Panc1 (cell line): ENCODE measurements around the gene MEI4. TPM values are rescaled to one million over a fixed set of nuclear protein-coding genes. Genes with fewer than 3 reads are reported as not detected.

Source experiments
- ATAC-seq: fragments of 200-7000 bp; cut with Tn5 transposase; 2 replicates; pipeline ENCODE4 v1.9.1; 2020; ENCODE audit warnings: mild to moderate bottlenecking, moderate library complexity
- BruUV-seq: library from RNA; stranded (reverse); fragments of 400-500 nt; replicated peaks from 2 replicates; lab custom pipeline; 2021; lab: Mats Ljungman, UMichigan
- CTCF ChIA-PET: fragments of 300-600 bp; sonication (Branson Sonifier 250); formaldehyde crosslinking; loops from one replicate; lab custom pipeline; 2022; ENCODE audit warnings: antibody characterized with exemption; lab: Charles Lee
- POLR2A ChIA-PET: fragments of 300-600 bp; sonication (Branson Sonifier 250); formaldehyde crosslinking; loops from one replicate; lab custom pipeline; 2022; ENCODE audit warnings: antibody characterized with exemption; lab: Charles Lee
- DNase-seq: peaks from one replicate; pipeline ENCODE4 v3.0.0-alpha.2; 2010; ENCODE audit warnings: low read depth, low spot score
- H3K27ac ChIP-seq: 2 replicates; pipeline ENCODE4 v1.5.1; 2011; ENCODE audit warnings: mild to moderate bottlenecking, low read length, inconsistent platforms
- H3K27me3 ChIP-seq: fragments of 200-500 bp; sonication (Bioruptor generic); 2 replicates; pipeline ENCODE4 v1.6.0; 2014; ENCODE audit warnings: low read length, inconsistent platforms; ENCODE audit not compliant: control insufficient read depth, insufficient read depth
- H3K36me3 ChIP-seq: fragments of 200-500 bp; sonication (Bioruptor generic); 2 replicates; pipeline ENCODE4 v1.5.1; 2014; ENCODE audit warnings: inconsistent platforms, mild to moderate bottlenecking, low read length, moderate library complexity; ENCODE audit not compliant: control insufficient read depth, insufficient read depth
- H3K4me1 ChIP-seq: 2 replicates; pipeline ENCODE4 v1.5.1; 2011; ENCODE audit warnings: inconsistent platforms, mild to moderate bottlenecking, low read length, moderate library complexity; ENCODE audit not compliant: control insufficient read depth, insufficient read depth
- H3K4me3 ChIP-seq, 2 experiments: 2 replicates each; pipeline ENCODE4 v1.5.1; 2011 to 2012; ENCODE audit warnings: low read depth in 2 of 2, low read length in 2 of 2, mild to moderate bottlenecking in 2 of 2, inconsistent platforms in 1 of 2, moderate library complexity in 1 of 2
- H3K9me3 ChIP-seq: fragments of 200-500 bp; sonication (Bioruptor generic); 2 replicates; pipeline ENCODE4 v1.5.1; 2014; ENCODE audit warnings: low read depth, mild to moderate bottlenecking, inconsistent platforms, low read length, moderate library complexity; ENCODE audit not compliant: control insufficient read depth, insufficient read depth
- POLR2AphosphoS5 ChIP-seq: IDR thresholded peaks from 2 replicates; pipeline ENCODE4 v1.6.1; 2012; ENCODE audit warnings: mild to moderate bottlenecking, low read depth, low read length, moderate library complexity
- SIN3A ChIP-seq: IDR thresholded peaks from 2 replicates; pipeline ENCODE4 v1.6.1; 2012; ENCODE audit warnings: low read depth, mild to moderate bottlenecking, low read length, moderate library complexity, borderline replicate concordance; ENCODE audit not compliant: insufficient read depth
- TCF7L2 ChIP-seq: IDR thresholded peaks from 2 replicates; pipeline ENCODE4 v1.6.1; 2011; ENCODE audit warnings: mild to moderate bottlenecking, low read depth, low read length, inconsistent platforms
- in situ Hi-C: cut with HindIII; loops from 2 replicates; pipeline ENCODE4 v1.10.0; 2016; ENCODE audit warnings: low sequenced_read_pairs, low pct_unique_long_range_greater_than_20kb
- intact Hi-C: fragments of 100-400 bp; cut with micrococcal nuclease; formaldehyde crosslinking; loops from one replicate; pipeline ENCODE4 v1.10.0; 2022; ENCODE audit not compliant: unreplicated experiment
- total RNA-seq: library from RNA; stranded (reverse); gene quantifications from one replicate; pipeline ENCODE4 v1.2.1, GENCODE V29; 2021; ENCODE audit not compliant: unreplicated experiment
- TF ChIP-seq, protein P1 (sequence below): fragments of 450-650 bp; IDR thresholded peaks from 2 replicates; pipeline ENCODE4 v1.5.1; 2017; ENCODE audit warnings: mild to moderate bottlenecking
- TF ChIP-seq, protein P2 (sequence below), 2 experiments: IDR thresholded peaks; 2 replicates each; pipeline ENCODE4 v1.6.1; 2011 to 2012; ENCODE audit warnings: low read depth in 2 of 2, control low read depth in 1 of 2, low read length in 1 of 2, mild to moderate bottlenecking in 1 of 2, moderate library complexity in 1 of 2; ENCODE audit not compliant: insufficient read depth in 1 of 2

MEI4 gene
- total RNA-seq, 1 experiment from 2014 or later, result 0.05 TPM

GRCh38 chr6:77880501-77880900 is 227.7 kb downstream of the MEI4 start:
- H3K9me3 ChIP-seq, result no peaks in the 10 kb centered on the region
- POLR2A ChIA-PET, result no interaction called here
- no peak overlapping the region for H3K27ac ChIP-seq
- DNase-seq (no peak), ATAC-seq (no peak)
- intact Hi-C loops (no loop called here), in situ Hi-C loops (no loop called here)
- TF ChIP-seq TCF7L2, result no peak
- no peak for TF ChIP-seq SIN3A
- TF ChIP-seq POLR2AphosphoS5, result no peak
- TF ChIP-seq, protein P1, sequence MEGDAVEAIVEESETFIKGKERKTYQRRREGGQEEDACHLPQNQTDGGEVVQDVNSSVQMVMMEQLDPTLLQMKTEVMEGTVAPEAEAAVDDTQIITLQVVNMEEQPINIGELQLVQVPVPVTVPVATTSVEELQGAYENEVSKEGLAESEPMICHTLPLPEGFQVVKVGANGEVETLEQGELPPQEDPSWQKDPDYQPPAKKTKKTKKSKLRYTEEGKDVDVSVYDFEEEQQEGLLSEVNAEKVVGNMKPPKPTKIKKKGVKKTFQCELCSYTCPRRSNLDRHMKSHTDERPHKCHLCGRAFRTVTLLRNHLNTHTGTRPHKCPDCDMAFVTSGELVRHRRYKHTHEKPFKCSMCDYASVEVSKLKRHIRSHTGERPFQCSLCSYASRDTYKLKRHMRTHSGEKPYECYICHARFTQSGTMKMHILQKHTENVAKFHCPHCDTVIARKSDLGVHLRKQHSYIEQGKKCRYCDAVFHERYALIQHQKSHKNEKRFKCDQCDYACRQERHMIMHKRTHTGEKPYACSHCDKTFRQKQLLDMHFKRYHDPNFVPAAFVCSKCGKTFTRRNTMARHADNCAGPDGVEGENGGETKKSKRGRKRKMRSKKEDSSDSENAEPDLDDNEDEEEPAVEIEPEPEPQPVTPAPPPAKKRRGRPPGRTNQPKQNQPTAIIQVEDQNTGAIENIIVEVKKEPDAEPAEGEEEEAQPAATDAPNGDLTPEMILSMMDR, result no peak
- TF ChIP-seq, protein P2, sequence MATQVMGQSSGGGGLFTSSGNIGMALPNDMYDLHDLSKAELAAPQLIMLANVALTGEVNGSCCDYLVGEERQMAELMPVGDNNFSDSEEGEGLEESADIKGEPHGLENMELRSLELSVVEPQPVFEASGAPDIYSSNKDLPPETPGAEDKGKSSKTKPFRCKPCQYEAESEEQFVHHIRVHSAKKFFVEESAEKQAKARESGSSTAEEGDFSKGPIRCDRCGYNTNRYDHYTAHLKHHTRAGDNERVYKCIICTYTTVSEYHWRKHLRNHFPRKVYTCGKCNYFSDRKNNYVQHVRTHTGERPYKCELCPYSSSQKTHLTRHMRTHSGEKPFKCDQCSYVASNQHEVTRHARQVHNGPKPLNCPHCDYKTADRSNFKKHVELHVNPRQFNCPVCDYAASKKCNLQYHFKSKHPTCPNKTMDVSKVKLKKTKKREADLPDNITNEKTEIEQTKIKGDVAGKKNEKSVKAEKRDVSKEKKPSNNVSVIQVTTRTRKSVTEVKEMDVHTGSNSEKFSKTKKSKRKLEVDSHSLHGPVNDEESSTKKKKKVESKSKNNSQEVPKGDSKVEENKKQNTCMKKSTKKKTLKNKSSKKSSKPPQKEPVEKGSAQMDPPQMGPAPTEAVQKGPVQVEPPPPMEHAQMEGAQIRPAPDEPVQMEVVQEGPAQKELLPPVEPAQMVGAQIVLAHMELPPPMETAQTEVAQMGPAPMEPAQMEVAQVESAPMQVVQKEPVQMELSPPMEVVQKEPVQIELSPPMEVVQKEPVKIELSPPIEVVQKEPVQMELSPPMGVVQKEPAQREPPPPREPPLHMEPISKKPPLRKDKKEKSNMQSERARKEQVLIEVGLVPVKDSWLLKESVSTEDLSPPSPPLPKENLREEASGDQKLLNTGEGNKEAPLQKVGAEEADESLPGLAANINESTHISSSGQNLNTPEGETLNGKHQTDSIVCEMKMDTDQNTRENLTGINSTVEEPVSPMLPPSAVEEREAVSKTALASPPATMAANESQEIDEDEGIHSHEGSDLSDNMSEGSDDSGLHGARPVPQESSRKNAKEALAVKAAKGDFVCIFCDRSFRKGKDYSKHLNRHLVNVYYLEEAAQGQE (IDR thresholded peaks at IDR 0.05; ENCODE audit: insufficient read depth in 1 of 2, low read depth in 2 of 2, low read length in 1 of 2), result no peak
- H3K4me3 ChIP-seq, result no peak overlapping the region
- no peaks in the 10 kb centered on the region for H3K4me1 ChIP-seq
- CTCF ChIA-PET, result no interaction called here
- H3K36me3 ChIP-seq, result no peaks in the 10 kb centered on the region
- BruUV-seq, result no TSS peak
- H3K27me3 ChIP-seq, result no peaks in the 10 kb centered on the region

GRCh38 chr6:77883851-77884250 is 231.0 kb downstream of the MEI4 start:
- in situ Hi-C loops, result no loop called here
- no TSS peak for BruUV-seq
- Histone ChIP-seq H3K4me3 (no peak overlapping the region), H3K36me3 (no peaks in the 10 kb centered on the region), H3K27me3 (no peaks in the 10 kb centered on the region), H3K4me1 (no peaks in the 10 kb centered on the region), H3K9me3 (no peaks in the 10 kb centered on the region), H3K27ac (no peak overlapping the region)
- DNase-seq (no peak), ATAC-seq (no peak)
- intact Hi-C loops, result no loop called here
- POLR2A ChIA-PET, result no interaction called here
- TF ChIP-seq SIN3A (no peak), POLR2AphosphoS5 (no peak), TCF7L2 (no peak)
- TF ChIP-seq, protein P2 (IDR thresholded peaks at IDR 0.05; ENCODE audit: insufficient read depth in 1 of 2, low read depth in 2 of 2, low read length in 1 of 2), result no peak
- TF ChIP-seq, protein P1, result no peak
- CTCF ChIA-PET, result no interaction called here
